Subcutaneous adipose tissue (tissue), 4 donors: Measurements from ENCODE around the gene PHTF1. TPM values are rescaled to one million over a fixed set of nuclear protein-coding genes. Genes with fewer than 3 reads are reported as not detected.

ENCODE experiments used
- CTCF ChIP-seq: fragments of 450-650 bp; IDR thresholded peaks from one replicate; pipeline ENCODE4 v1.5.1; 2016; ENCODE audit warnings: low read depth, mild to moderate bottlenecking, control low read depth, antibody characterized with exemption, moderate library complexity
- total RNA-seq, 4 donors: library from RNA; depleted of rRNA; stranded (reverse); fragments of >200 nt; gene quantifications; one replicate each; pipeline ENCODE4 v1.1.0, GENCODE V29; 2016

Gene PHTF1
- total RNA-seq, 4 donors from 2014 or later: 14.5 to 23.3 (median 18.3) TPM

- TF ChIP-seq CTCF: no peak
Measured at GRCh38 chr1:113800487-113800886, 41.2 kb upstream of the PHTF1 start.

GRCh38 chr1:113797472-113797871 is 38.2 kb upstream of the PHTF1 start:
- TF ChIP-seq CTCF: no peak

- TF ChIP-seq CTCF: no peak
Measured at GRCh38 chr1:113793878-113794834, 34.9 kb upstream of the PHTF1 start.

- no peak for TF ChIP-seq CTCF
Measured at GRCh38 chr1:113792986-113793385, 33.7 kb upstream of the PHTF1 start.

GRCh38 chr1:113792471-113792870 is 33.2 kb upstream of the PHTF1 start:
- no peak for TF ChIP-seq CTCF

- no peak for TF ChIP-seq CTCF
Measured at GRCh38 chr1:113788802-113789201, 29.5 kb upstream of the PHTF1 start.

GRCh38 chr1:113787663-113788062 is 28.4 kb upstream of the PHTF1 start:
- TF ChIP-seq CTCF: no peak
